Endothelial cell of umbilical vein (primary cell): Measurements from ENCODE around the gene HCN2. TPM values are rescaled to one million over a fixed set of nuclear protein-coding genes. Genes with fewer than 3 reads are reported as not detected.

Experiments
- BruUV-seq: library from RNA; stranded (reverse); fragments of 400-500 nt; replicated peaks from 2 replicates; lab custom pipeline; 2021; lab: Mats Ljungman, UMichigan
- CTCF ChIA-PET: fragments of 300-600, 350-600 bp; sonication (Branson Sonifier 250); formaldehyde crosslinking; loops from one replicate; lab custom pipeline; 2021; ENCODE audit warnings: antibody characterized with exemption, inconsistent platforms; lab: Charles Lee
- POLR2A ChIA-PET: fragments of 300-600, 350-600 bp; sonication (Branson Sonifier 250); formaldehyde crosslinking; loops from one replicate; lab custom pipeline; 2021; ENCODE audit warnings: antibody characterized with exemption, inconsistent platforms; lab: Charles Lee
- DNase-seq: peaks from one replicate; pipeline ENCODE4 v3.0.0-alpha.2; 2011; ENCODE audit warnings: low read depth, low spot score
- FAIRE-seq: peaks from 2 replicates; lab custom pipeline; 2011; peaks lifted over from hg19 to GRCh38; lab: Jason Lieb, UNC
- H2AFZ ChIP-seq: 2 replicates; pipeline ENCODE4 v1.6.0; 2012; ENCODE audit warnings: low read depth, low read length, control low read depth, inconsistent platforms
- H3K27ac ChIP-seq: 2 replicates; pipeline ENCODE4 v1.5.1; 2011; ENCODE audit warnings: low read depth, mild to moderate bottlenecking, control low read depth, low read length, moderate library complexity; ENCODE audit not compliant: insufficient read depth
- H3K27me3 ChIP-seq, 2 experiments: 2 replicates each; pipeline versions ENCODE4 v1.6.0 to v1.6.1; 2011; ENCODE audit warnings: low read length in 2 of 2, mixed read lengths in 1 of 2; ENCODE audit not compliant: control insufficient read depth in 2 of 2, insufficient read depth in 2 of 2
- H3K36me3 ChIP-seq, 2 experiments: 2 replicates in 1 of 2; 3 replicates in 1 of 2; pipeline ENCODE4 v1.5.1; 2011; ENCODE audit warnings: low read length in 2 of 2, mild to moderate bottlenecking in 1 of 2, moderate library complexity in 1 of 2; ENCODE audit not compliant: control insufficient read depth in 2 of 2, insufficient read depth in 2 of 2; ENCODE audit errors: extremely low read depth in 1 of 2
- H3K4me1 ChIP-seq: 3 replicates; pipeline ENCODE4 v1.5.1; 2011; ENCODE audit warnings: mild to moderate bottlenecking, low read length; ENCODE audit not compliant: control insufficient read depth, insufficient read depth; ENCODE audit errors: extremely low read depth
- H3K4me2 ChIP-seq: 2 replicates; pipeline ENCODE4 v1.6.1; 2011; ENCODE audit warnings: low read length, control low read depth, mixed read lengths; ENCODE audit not compliant: insufficient read depth
- H3K4me3 ChIP-seq, 3 experiments: fragments of 200-600 bp in 1 of 3; sonication (generic), shearing (Covaris generic) in 1 of 3; replicated peaks in 1 of 3; 2 replicates each; pipeline ENCODE4 v1.5.1; 2011 to 2016; ENCODE audit warnings: control low read depth in 3 of 3, low read length in 3 of 3, mild to moderate bottlenecking in 2 of 3, inconsistent platforms in 1 of 3, low read depth in 1 of 3, moderate library complexity in 1 of 3; ENCODE audit not compliant: insufficient read depth in 1 of 3
- H3K79me2 ChIP-seq: 2 replicates; pipeline ENCODE4 v1.6.0; 2012; ENCODE audit warnings: low read length, inconsistent platforms; ENCODE audit not compliant: control insufficient read depth, insufficient read depth
- H3K9ac ChIP-seq: replicated peaks from 2 replicates; pipeline ENCODE3; 2011; ENCODE audit warnings: low read length, control low read depth; ENCODE audit not compliant: insufficient read depth; ENCODE audit errors: extremely low read depth
- H3K9me1 ChIP-seq: replicated peaks from 3 replicates; pipeline ENCODE4 v1.6.0; 2011; ENCODE audit warnings: mild to moderate bottlenecking, low read length; ENCODE audit not compliant: control insufficient read depth, insufficient read depth; ENCODE audit errors: extremely low read depth
- H3K9me3 ChIP-seq: replicated peaks from 2 replicates; pipeline ENCODE4 v1.5.1; 2012; ENCODE audit warnings: low read length, inconsistent platforms; ENCODE audit not compliant: control insufficient read depth, insufficient read depth
- H4K20me1 ChIP-seq: replicated peaks from 2 replicates; pipeline ENCODE3; 2011; ENCODE audit warnings: mild to moderate bottlenecking, low read length; ENCODE audit not compliant: control insufficient read depth, insufficient read depth; ENCODE audit errors: extremely low read depth
- CTCF ChIP-seq, 2 donors: IDR thresholded peaks; 1 replicate in 1 of 2; 2 replicates in 1 of 2; pipeline ENCODE4 v1.5.1; 2011; ENCODE audit warnings: low read length in 2 of 2, mild to moderate bottlenecking in 2 of 2, moderate library complexity in 2 of 2, control low read depth in 1 of 2, inconsistent platforms in 1 of 2, low read depth in 1 of 2; ENCODE audit not compliant: insufficient read depth in 1 of 2; ENCODE audit errors: extremely low read depth in 1 of 2
- FOS ChIP-seq: IDR thresholded peaks from 2 replicates; pipeline ENCODE4 v1.6.1; 2011; ENCODE audit warnings: mild to moderate bottlenecking, low read length, moderate library complexity, borderline replicate concordance; ENCODE audit not compliant: insufficient read depth
- GATA2 ChIP-seq: IDR thresholded peaks from 2 replicates; pipeline ENCODE4 v1.7.0; 2011; ENCODE audit warnings: low read depth, mild to moderate bottlenecking, moderate library complexity, mixed read lengths, low read length; ENCODE audit not compliant: insufficient read length, insufficient read depth
- JUN ChIP-seq: IDR thresholded peaks from 2 replicates; pipeline ENCODE4 v1.6.1; 2011; ENCODE audit warnings: borderline replicate concordance, low read depth; ENCODE audit not compliant: insufficient read length, insufficient read depth
- MAX ChIP-seq: IDR thresholded peaks from 2 replicates; pipeline ENCODE4 v1.6.1; 2011; ENCODE audit not compliant: insufficient read depth, insufficient read length
- MYC ChIP-seq: IDR thresholded peaks from one replicate; pipeline ENCODE4 v1.6.1; 2011; ENCODE audit warnings: mild to moderate bottlenecking, low read depth, low read length
- POLR2AphosphoS5 ChIP-seq: IDR thresholded peaks from 2 replicates; pipeline ENCODE4 v1.6.1; 2012; ENCODE audit warnings: low read depth, mild to moderate bottlenecking, control low read depth, low read length, moderate library complexity; ENCODE audit not compliant: insufficient read depth
- dilution Hi-C: fragments of 300-500 bp; cut with MboI; formaldehyde crosslinking; loops from one replicate; pipeline ENCODE4 v1.15.0; 2019; ENCODE audit warnings: low sequenced_read_pairs; ENCODE audit not compliant: extremely low pct_ligation_motif_present
- intact Hi-C: fragments of 100-400 bp; cut with micrococcal nuclease; formaldehyde crosslinking; loops from one replicate; pipeline ENCODE4 v1.10.0; 2022
- polyA plus RNA-seq, 4 experiments: library from polyadenylated mRNA; depleted of rRNA in 3 of 4; stranded (reverse) in 3 of 4; unstranded in 1 of 4; fragments of >200 nt; gene quantifications; 2 replicates each; pipeline versions ENCODE4 v1.2.1 to v1.2.3, GENCODE V29; 2011 to 2012; ENCODE audit warnings: missing spikeins in 1 of 4
- total RNA-seq: library from RNA; stranded (reverse); gene quantifications from 2 replicates; pipeline ENCODE4 v1.2.3, GENCODE V29; 2021

The HCN2 gene
- total and polyA plus RNA-seq, 2 donors (not counting 3 experiments of a cell fraction or from before 2014, with no cell fraction given) = 0.18 to 0.53 TPM

GRCh38 chr19:582497-583197 is 7.0 kb upstream of the HCN2 start:
- Histone ChIP-seq H3K4me1 (no peaks in the 10 kb centered on the region), H3K27ac (no peak overlapping the region), H3K9ac (no peak overlapping the region), H3K4me3 (no peak overlapping the region), H3K4me2 (no peak overlapping the region), H3K9me3 (no peaks in the 10 kb centered on the region), H3K27me3 (no peaks in the 10 kb centered on the region), H3K36me3 (peaks cover 4 to 31% of the 10 kb centered on the region in 2 experiments), H3K79me2 (peaks cover 26% of the 10 kb centered on the region), H3K9me1 (no peaks in the 10 kb centered on the region), H4K20me1 (no peaks in the 10 kb centered on the region), H2AFZ (no peak overlapping the region)
- FAIRE-seq (no peak), DNase-seq (no peak)
- ChIA-PET POLR2A (no interaction called here), CTCF (interaction anchor here (0.6 kb wide), 1 partner anchor 22 kb away, joined by 4 read pairs; no protein-coding TSS in a partner anchor)
- dilution Hi-C loops = no loop called here
- TF ChIP-seq MYC (no peak), CTCF (IDR thresholded peaks at IDR 0.05; ENCODE audit: extremely low read depth in 1 of 2, insufficient read depth in 1 of 2, low read depth in 1 of 2, low read length in 2 of 2) (no peak), GATA2 (no peak), MAX (no peak), FOS (no peak), JUN (no peak), POLR2AphosphoS5 (no peak)
- intact Hi-C loops = no loop called here
- no TSS peak for BruUV-seq
